Measurements from ENCODE around the gene CCNK. TPM values are rescaled to one million over a fixed set of nuclear protein-coding genes. Genes with fewer than 3 reads are reported as not detected.

CCNK gene
- total RNA-seq, 2 donors from 2014 or later: 5.3 to 9.6 TPM

DNA sequence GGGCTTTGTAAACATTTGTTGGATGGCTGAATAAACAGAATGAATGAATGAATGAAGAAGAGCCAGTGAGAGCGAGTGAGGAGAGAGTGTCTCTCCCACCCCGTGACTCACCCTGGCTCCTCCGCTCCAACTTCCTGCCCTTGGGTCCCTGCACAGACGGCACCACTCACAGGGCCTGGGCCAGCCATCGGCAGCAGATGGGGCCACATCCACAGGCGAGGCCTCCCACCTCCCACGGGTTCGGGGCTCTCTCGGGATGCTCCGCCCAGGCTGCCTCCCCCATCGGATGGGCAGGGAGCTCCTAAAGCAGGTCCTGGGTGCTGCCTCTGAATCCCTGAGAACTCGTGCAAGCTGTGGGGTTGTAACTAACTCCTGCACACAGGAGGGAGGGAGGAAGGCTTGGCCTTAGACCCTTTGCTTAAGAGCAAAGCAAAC is 41.3 kb downstream of the CCNK start:
- TF ChIP-seq, protein P1, sequence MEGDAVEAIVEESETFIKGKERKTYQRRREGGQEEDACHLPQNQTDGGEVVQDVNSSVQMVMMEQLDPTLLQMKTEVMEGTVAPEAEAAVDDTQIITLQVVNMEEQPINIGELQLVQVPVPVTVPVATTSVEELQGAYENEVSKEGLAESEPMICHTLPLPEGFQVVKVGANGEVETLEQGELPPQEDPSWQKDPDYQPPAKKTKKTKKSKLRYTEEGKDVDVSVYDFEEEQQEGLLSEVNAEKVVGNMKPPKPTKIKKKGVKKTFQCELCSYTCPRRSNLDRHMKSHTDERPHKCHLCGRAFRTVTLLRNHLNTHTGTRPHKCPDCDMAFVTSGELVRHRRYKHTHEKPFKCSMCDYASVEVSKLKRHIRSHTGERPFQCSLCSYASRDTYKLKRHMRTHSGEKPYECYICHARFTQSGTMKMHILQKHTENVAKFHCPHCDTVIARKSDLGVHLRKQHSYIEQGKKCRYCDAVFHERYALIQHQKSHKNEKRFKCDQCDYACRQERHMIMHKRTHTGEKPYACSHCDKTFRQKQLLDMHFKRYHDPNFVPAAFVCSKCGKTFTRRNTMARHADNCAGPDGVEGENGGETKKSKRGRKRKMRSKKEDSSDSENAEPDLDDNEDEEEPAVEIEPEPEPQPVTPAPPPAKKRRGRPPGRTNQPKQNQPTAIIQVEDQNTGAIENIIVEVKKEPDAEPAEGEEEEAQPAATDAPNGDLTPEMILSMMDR (IDR thresholded peaks at IDR 0.05): no peak
- no peak for TF ChIP-seq POLR2A (IDR thresholded peaks at IDR 0.05)
- WGBS, 2 donors: 60 to 66% methylated on average over 9 to 12 of the region's 12 CpGs
- Histone ChIP-seq H3K27me3 (no peaks in the 10 kb centered on the region), H3K4me3 (no peak overlapping the region), H3K36me3 (replicated peaks in 1 of 2; ENCODE audit: insufficient read depth in 1 of 2, low read depth in 2 of 2) (no peaks in the 10 kb centered on the region), H3K4me1 (peaks cover 36% of the 10 kb centered on the region), H3K9me3 (no peaks in the 10 kb centered on the region), H3K27ac (peak overlapping the region in 1 of 4 donors; percentile 12)
- no peak for DNase-seq
- ATAC-seq: no peak
- intact Hi-C loops (cut with DNase I): no loop called here

DNA sequence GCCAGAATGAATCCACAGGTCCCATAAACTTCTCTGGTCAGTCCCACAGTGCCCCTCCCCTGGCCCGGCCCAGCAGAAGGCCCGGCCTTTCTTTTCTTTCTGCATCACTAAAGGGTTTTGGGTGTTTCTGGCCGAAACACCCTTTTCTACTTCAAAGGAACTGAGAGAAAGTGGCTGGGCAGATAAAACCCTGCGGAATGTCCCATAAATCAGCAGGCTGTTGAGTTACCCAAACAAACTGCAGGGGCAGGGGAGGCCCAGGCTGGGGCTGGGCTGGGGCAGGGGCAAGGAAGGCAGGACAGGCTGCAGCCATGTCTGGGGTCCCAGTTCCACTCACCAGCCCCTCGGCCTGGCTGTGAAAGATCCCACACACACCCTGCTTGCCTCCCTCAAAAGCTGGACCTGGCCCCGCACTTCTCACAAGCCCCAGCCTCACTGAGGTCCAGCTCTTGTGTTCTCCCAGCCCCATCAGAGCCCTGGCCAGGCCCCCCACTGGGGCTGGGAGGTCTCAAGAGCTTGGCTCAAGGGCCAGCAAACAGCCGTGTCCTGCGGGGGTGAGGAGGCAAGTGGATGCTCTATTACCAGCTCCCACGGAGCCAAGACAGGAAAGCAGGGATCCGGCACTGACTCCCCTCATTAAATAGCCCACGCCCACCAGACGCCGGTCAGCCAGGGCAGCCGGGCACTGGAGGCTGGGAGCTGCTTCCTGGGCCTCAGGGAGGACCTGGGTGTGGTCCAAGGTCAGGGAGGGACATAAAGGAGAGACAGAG is 41.9 kb downstream of the CCNK start:
- no peak for DNase-seq
- no peak for ATAC-seq
- TF ChIP-seq POLR2A (IDR thresholded peaks at IDR 0.05): no peak
- TF ChIP-seq, protein P1 (IDR thresholded peaks at IDR 0.05): no peak
- Histone ChIP-seq H3K9me3 (no peaks in the 10 kb centered on the region), H3K4me1 (peaks cover 31% of the 10 kb centered on the region), H3K4me3 (no peak overlapping the region), H3K27me3 (no peaks in the 10 kb centered on the region), H3K27ac (peak overlapping the region in 1 of 4 donors; percentile 12), H3K36me3 (replicated peaks in 1 of 2; ENCODE audit: insufficient read depth in 1 of 2, low read depth in 2 of 2) (no peaks in the 10 kb centered on the region)
- intact Hi-C loops (cut with DNase I): no loop called here
- WGBS, 2 donors: 59 to 69% methylated on average over 13 of the region's 14 CpGs

DNA sequence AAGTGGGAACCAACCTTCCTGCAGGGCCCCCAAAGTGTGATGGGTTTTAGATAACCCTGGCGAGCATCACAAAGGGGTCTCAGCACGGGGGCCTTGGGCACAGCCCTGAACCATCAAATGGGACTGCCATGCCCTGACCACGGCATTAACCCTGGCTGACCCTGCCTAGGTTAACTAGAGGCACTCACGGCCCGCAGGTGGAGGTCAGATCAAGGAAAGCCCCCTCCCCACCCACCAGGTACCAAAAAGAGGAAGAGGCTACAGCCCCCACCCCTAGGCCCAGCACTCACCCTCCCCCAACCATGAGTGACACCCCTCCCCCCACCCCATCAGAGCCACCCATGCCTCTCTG is 42.5 kb downstream of the CCNK start:
- ATAC-seq: no peak
- no peaks in the 10 kb centered on the region for H3K36me3 ChIP-seq (replicated peaks in 1 of 2; ENCODE audit: insufficient read depth in 1 of 2, low read depth in 2 of 2)
- H3K27me3 ChIP-seq: no peaks in the 10 kb centered on the region
- intact Hi-C loops (cut with DNase I): no loop called here
- no peak overlapping the region for H3K4me3 ChIP-seq
- TF ChIP-seq POLR2A (IDR thresholded peaks at IDR 0.05): no peak
- TF ChIP-seq, protein P1 (IDR thresholded peaks at IDR 0.05): no peak
- H3K27ac ChIP-seq: peak overlapping the region in 1 of 4 donors; percentile 9
- 85% methylated on average over 2 to 5 of the region's 5 CpGs for WGBS, 2 donors
- no peaks in the 10 kb centered on the region for H3K9me3 ChIP-seq
- no peak for DNase-seq
- peaks cover 26% of the 10 kb centered on the region for H3K4me1 ChIP-seq

DNA sequence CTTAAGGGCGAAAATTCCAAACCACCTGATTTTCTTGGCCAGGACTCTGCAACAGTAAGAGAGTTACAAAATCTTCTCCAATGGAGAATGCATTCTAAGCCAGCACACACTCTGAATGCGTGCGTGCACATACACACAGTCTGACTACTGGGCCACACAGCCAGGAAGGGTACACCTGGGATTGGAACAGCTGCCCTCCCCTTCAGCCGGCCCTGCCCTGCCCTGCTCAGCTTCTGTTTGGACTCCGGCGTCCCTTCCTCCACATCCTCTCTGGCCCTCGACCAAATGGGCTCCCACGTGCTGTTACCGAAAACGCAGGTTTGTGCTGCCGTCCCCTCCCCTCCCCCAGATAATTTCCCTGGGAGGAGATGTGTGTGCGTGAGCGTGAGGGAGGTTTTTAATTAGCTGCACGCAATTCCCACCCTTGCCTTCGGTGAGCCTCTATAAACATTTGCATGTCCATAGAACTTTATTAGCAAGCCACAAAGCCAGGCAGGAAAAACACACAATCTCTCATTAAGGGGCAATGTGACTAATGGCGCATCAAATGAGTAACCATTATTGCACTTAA is 43.0 kb downstream of the CCNK start:
- TF ChIP-seq, protein P1 (IDR thresholded peaks at IDR 0.05): no peak
- no peak for TF ChIP-seq POLR2A (IDR thresholded peaks at IDR 0.05)
- ATAC-seq: no peak
- 48 to 63% methylated on average over 15 to 16 of the region's 16 CpGs for WGBS, 2 donors
- Histone ChIP-seq H3K9me3 (no peaks in the 10 kb centered on the region), H3K27ac (peak overlapping the region in 1 of 4 donors; percentile 24), H3K27me3 (no peaks in the 10 kb centered on the region), H3K4me3 (no peak overlapping the region), H3K36me3 (replicated peaks in 1 of 2; ENCODE audit: insufficient read depth in 1 of 2, low read depth in 2 of 2) (no peaks in the 10 kb centered on the region), H3K4me1 (peaks cover 23% of the 10 kb centered on the region)
- intact Hi-C loops (cut with DNase I): no loop called here
- no peak for DNase-seq
